ENCODE measurements around the gene KCNH1. TPM values are rescaled to one million over a fixed set of nuclear protein-coding genes. Genes with fewer than 3 reads are reported as not detected.

Gene KCNH1
- total RNA-seq, 1 experiment from 2014 or later, result not detected

DNA sequence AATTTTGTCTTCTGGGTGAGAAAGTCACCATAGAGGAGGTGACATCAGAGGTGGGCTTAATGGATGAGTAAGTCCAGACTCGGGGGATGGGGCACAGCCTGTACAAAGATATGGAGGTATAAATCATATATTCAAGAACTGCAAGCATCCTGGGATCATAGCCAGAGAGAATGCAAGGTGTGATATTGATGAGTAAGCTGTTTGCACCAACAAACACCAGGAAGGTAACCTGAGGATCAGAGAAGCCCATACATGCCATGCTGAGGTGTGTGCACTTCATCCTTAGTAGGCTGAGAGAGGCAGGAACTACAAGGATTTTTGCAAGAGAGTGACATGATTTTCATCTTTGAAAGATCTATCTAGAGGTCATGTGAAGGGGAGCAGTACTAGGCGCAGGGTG, 498.8 kb downstream of the KCNH1 start:
- no peaks in the 10 kb centered on the region for H3K36me3 ChIP-seq (ENCODE audit: insufficient read depth, low read length, poor library complexity, severe bottlenecking)
- no peak overlapping the region for H3K4me3 ChIP-seq (ENCODE audit: low read depth, low read length, poor library complexity, severe bottlenecking)
- intact Hi-C loops (cut with micrococcal nuclease; ENCODE audit: unreplicated experiment), result no loop called here
- H3K4me1 ChIP-seq (ENCODE audit: insufficient read depth, low read length, poor library complexity, severe bottlenecking), result no peaks in the 10 kb centered on the region
- no TSS peak for BruUV-seq (replicated peaks)
- ChIA-PET CTCF (no interaction called here), POLR2A (ENCODE audit: low non-redundant PET) (no interaction called here)
- no peak for TF ChIP-seq EZH2 (IDR thresholded peaks at IDR 0.05; ENCODE audit: borderline replicate concordance, low read depth, low read length, poor library complexity, severe bottlenecking)
- TF ChIP-seq, protein P1, sequence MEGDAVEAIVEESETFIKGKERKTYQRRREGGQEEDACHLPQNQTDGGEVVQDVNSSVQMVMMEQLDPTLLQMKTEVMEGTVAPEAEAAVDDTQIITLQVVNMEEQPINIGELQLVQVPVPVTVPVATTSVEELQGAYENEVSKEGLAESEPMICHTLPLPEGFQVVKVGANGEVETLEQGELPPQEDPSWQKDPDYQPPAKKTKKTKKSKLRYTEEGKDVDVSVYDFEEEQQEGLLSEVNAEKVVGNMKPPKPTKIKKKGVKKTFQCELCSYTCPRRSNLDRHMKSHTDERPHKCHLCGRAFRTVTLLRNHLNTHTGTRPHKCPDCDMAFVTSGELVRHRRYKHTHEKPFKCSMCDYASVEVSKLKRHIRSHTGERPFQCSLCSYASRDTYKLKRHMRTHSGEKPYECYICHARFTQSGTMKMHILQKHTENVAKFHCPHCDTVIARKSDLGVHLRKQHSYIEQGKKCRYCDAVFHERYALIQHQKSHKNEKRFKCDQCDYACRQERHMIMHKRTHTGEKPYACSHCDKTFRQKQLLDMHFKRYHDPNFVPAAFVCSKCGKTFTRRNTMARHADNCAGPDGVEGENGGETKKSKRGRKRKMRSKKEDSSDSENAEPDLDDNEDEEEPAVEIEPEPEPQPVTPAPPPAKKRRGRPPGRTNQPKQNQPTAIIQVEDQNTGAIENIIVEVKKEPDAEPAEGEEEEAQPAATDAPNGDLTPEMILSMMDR (conservative IDR thresholded peaks at IDR 0.05; ENCODE audit: low read depth, low read length), result no peak
- H3K9me3 ChIP-seq (ENCODE audit: low read depth, low read length, poor library complexity, severe bottlenecking), result no peaks in the 10 kb centered on the region
- H3K27me3 ChIP-seq (replicated peaks; ENCODE audit: insufficient read depth, low read depth, low read length, poor library complexity), result peaks cover 11% of the 10 kb centered on the region
- no peak overlapping the region for H3K27ac ChIP-seq (ENCODE audit: low read depth, low read length, poor library complexity, severe bottlenecking)
- no peak for DNase-seq (ENCODE audit: low spot score)

DNA sequence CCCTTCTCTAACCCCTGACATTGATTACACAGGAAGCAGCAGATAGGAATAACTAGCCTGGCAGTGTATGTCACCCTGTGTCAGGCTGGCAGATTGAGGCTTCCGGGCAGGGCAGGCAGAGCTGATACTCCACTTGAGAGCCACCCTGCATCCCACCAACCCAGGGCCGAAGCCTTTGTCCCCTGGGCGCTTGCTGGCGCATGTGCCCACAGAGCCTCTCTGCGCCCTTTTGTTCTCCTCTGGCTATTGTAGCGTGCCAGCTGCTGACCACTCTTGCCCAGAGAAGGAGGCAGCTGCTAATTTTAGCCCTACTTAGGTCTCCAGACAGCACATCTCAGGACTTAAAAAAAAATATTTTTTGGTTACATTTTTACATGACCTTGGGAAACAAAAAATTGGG, 500.3 kb downstream of the KCNH1 start:
- intact Hi-C loops (cut with micrococcal nuclease; ENCODE audit: unreplicated experiment), result no loop called here
- POLR2A ChIA-PET (ENCODE audit: low non-redundant PET), result no interaction called here

DNA sequence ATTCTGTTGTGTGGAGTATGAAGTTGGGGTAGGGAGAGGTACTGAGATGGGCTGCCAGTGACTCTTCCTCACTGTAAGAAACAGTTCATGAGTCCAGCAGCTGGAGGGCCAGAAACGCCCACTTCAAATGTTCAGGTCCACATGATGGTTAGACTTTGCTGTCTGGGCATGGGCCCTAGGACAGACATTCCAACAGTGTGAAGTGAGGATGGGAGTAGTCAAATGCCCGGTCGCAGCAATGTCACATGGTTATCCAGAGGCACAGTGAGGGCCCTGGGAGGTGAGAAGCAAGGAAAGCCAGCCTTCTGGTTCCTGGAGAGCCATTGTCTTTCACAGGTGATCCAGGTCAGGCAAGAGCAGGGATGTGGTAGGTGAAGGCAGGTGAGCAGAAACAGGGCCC, 500.8 kb downstream of the KCNH1 start:
- no peak for DNase-seq (ENCODE audit: low spot score)
- Histone ChIP-seq H3K27me3 (replicated peaks; ENCODE audit: insufficient read depth, low read depth, low read length, poor library complexity) (peaks cover 11% of the 10 kb centered on the region), H3K4me3 (ENCODE audit: low read depth, low read length, poor library complexity, severe bottlenecking) (no peak overlapping the region), H3K9me3 (ENCODE audit: low read depth, low read length, poor library complexity, severe bottlenecking) (no peaks in the 10 kb centered on the region), H3K4me1 (ENCODE audit: insufficient read depth, low read length, poor library complexity, severe bottlenecking) (no peaks in the 10 kb centered on the region), H3K27ac (ENCODE audit: low read depth, low read length, poor library complexity, severe bottlenecking) (no peak overlapping the region), H3K36me3 (ENCODE audit: insufficient read depth, low read length, poor library complexity, severe bottlenecking) (no peaks in the 10 kb centered on the region)
- POLR2A ChIA-PET (ENCODE audit: low non-redundant PET), result no interaction called here
- intact Hi-C loops (cut with micrococcal nuclease; ENCODE audit: unreplicated experiment), result no loop called here
- CTCF ChIA-PET, result no interaction called here
- no TSS peak for BruUV-seq (replicated peaks)
- TF ChIP-seq, protein P1 (conservative IDR thresholded peaks at IDR 0.05; ENCODE audit: low read depth, low read length), result no peak
- no peak for TF ChIP-seq EZH2 (IDR thresholded peaks at IDR 0.05; ENCODE audit: borderline replicate concordance, low read depth, low read length, poor library complexity, severe bottlenecking)

More for the DNA sequence above, 500.3 kb downstream of the KCNH1 start:
- H3K27ac ChIP-seq (ENCODE audit: low read depth, low read length, poor library complexity, severe bottlenecking), result no peak overlapping the region
- BruUV-seq (replicated peaks), result no TSS peak
- peaks cover 11% of the 10 kb centered on the region for H3K27me3 ChIP-seq (replicated peaks; ENCODE audit: insufficient read depth, low read depth, low read length, poor library complexity)
- no peaks in the 10 kb centered on the region for H3K4me1 ChIP-seq (ENCODE audit: insufficient read depth, low read length, poor library complexity, severe bottlenecking)
- H3K4me3 ChIP-seq (ENCODE audit: low read depth, low read length, poor library complexity, severe bottlenecking), result no peak overlapping the region
- no peaks in the 10 kb centered on the region for H3K36me3 ChIP-seq (ENCODE audit: insufficient read depth, low read length, poor library complexity, severe bottlenecking)
- DNase-seq (ENCODE audit: low spot score), result no peak
- CTCF ChIA-PET, result no interaction called here
- TF ChIP-seq, protein P1 (conservative IDR thresholded peaks at IDR 0.05; ENCODE audit: low read depth, low read length), result no peak
- no peak for TF ChIP-seq EZH2 (IDR thresholded peaks at IDR 0.05; ENCODE audit: borderline replicate concordance, low read depth, low read length, poor library complexity, severe bottlenecking)
- no peaks in the 10 kb centered on the region for H3K9me3 ChIP-seq (ENCODE audit: low read depth, low read length, poor library complexity, severe bottlenecking)

Data from A673 (cell line).